BE2C (cell line): ENCODE data around the gene MMP12.

Source experiments
- DNase-seq: peaks from one replicate; pipeline ENCODE4 v3.0.0-alpha.2; 2020
- H3K27me3 ChIP-seq: fragments of 250-450 bp; sonication (Bioruptor Pico); 2 replicates; pipeline ENCODE4 v1.5.1; 2020; ENCODE audit warnings: mild to moderate bottlenecking
- H3K36me3 ChIP-seq: fragments of 250-450 bp; sonication (Bioruptor Pico); 2 replicates; pipeline ENCODE4 v1.5.1; 2020; ENCODE audit warnings: mild to moderate bottlenecking
- H3K4me1 ChIP-seq: fragments of 250-450 bp; sonication (Bioruptor Pico); 2 replicates; pipeline ENCODE4 v1.5.1; 2020
- H3K4me3 ChIP-seq: 2 replicates; pipeline ENCODE4 v1.5.1; 2011; ENCODE audit warnings: low read depth, low read length
- H3K9me3 ChIP-seq: fragments of 250-450 bp; sonication (Bioruptor Pico); 2 replicates; pipeline ENCODE4 v1.5.1; 2020
- CTCF ChIP-seq: IDR thresholded peaks from 2 replicates; pipeline ENCODE4 v1.5.1; 2012; ENCODE audit warnings: mild to moderate bottlenecking, low read depth, low read length

The MMP12 gene

GRCh38 chr11:102864724-102865123 is 10.1 kb downstream of the MMP12 start:
- no peak overlapping the region for H3K4me3 ChIP-seq
- H3K4me1 ChIP-seq: no peaks in the 10 kb centered on the region
- TF ChIP-seq CTCF: no peak
- no peak for DNase-seq
- H3K36me3 ChIP-seq: no peaks in the 10 kb centered on the region
- H3K9me3 ChIP-seq: no peaks in the 10 kb centered on the region
- peaks cover 3% of the 10 kb centered on the region for H3K27me3 ChIP-seq

- DNase-seq: no peak
Observed at GRCh38 chr11:102853956-102854355, 20.8 kb downstream of the MMP12 start.

GRCh38 chr11:102853055-102853454 is 21.7 kb downstream of the MMP12 start:
- no peaks in the 10 kb centered on the region for H3K36me3 ChIP-seq
- no peak overlapping the region for H3K4me3 ChIP-seq
- peaks cover 3% of the 10 kb centered on the region; the same call in 1 of the 2 replicates for H3K27me3 ChIP-seq
- no peak for DNase-seq
- TF ChIP-seq CTCF: no peak
- H3K9me3 ChIP-seq: no peaks in the 10 kb centered on the region
- H3K4me1 ChIP-seq: no peaks in the 10 kb centered on the region

More at GRCh38 chr11:102853956-102854355, 20.8 kb downstream of the MMP12 start:
- no peak for TF ChIP-seq CTCF
- H3K36me3 ChIP-seq: no peaks in the 10 kb centered on the region
- no peak overlapping the region for H3K4me3 ChIP-seq
- no peaks in the 10 kb centered on the region for H3K9me3 ChIP-seq
- H3K27me3 ChIP-seq: no peaks in the 10 kb centered on the region
- H3K4me1 ChIP-seq: no peaks in the 10 kb centered on the region

DNA sequence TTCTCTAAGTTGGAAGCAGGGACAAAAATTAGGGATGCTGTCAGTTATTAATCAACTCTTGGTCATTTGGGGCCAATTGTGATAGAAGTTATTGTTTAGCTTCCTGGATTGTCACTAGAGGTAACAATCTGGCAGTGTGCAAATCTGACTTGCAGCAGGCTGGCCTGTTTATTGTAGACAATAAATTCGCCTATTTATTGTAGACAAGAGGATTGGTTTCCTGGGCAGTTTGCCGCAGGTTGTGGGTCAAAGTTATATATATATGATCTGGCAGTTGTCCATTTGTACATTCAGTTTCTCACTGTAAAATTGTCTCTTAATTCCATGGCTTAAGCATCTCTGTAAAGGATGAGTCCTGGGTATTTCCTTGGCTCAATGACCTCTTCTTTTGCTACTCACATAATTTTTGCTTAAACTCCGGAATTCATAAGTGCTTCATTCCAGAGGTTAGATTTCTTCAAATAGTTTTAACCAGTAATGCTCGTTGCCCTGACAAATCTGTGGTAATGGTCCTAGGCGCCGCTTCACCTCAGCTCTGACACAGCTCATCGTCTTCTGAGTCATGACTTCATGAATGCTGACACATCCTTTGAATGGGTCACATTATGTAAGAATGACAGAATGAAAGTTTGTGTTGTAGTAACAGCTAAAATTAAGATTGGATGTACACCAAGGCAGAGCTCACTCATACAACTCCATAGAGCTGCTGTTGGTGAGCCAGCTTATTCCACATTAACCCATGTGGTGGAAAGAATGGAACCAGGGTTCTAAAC is 23.6 kb downstream of the MMP12 start:
- no peak for TF ChIP-seq CTCF
- Histone ChIP-seq H3K27me3 (peaks cover 3% of the 10 kb centered on the region; the same call in 1 of the 2 replicates), H3K4me1 (no peaks in the 10 kb centered on the region), H3K36me3 (no peaks in the 10 kb centered on the region), H3K9me3 (no peaks in the 10 kb centered on the region), H3K4me3 (no peak overlapping the region)
- no peak for DNase-seq

DNA sequence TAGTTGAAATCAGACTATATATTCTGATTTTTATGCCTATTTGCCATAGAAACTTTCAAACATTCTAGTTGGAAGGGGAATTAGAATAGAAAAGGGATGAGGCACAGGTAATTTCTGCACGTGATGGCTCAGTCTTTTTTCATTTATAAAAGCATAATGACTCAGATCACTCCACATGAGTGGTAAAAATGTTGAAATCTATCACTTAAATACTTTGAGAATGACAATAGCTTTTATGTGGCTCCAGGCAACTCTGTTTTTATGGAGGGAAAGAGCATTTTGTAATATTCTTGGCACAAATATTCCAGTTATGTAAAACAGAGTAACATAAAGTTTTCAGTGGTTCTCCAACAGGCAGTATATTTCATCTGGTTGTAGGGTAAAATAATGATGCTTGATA is 25.5 kb downstream of the MMP12 start:
- Histone ChIP-seq H3K4me1 (no peaks in the 10 kb centered on the region), H3K4me3 (no peak overlapping the region), H3K27me3 (peaks cover 3% of the 10 kb centered on the region; the same call in 1 of the 2 replicates), H3K9me3 (no peaks in the 10 kb centered on the region), H3K36me3 (no peaks in the 10 kb centered on the region)
- no peak for TF ChIP-seq CTCF
- no peak for DNase-seq

DNA sequence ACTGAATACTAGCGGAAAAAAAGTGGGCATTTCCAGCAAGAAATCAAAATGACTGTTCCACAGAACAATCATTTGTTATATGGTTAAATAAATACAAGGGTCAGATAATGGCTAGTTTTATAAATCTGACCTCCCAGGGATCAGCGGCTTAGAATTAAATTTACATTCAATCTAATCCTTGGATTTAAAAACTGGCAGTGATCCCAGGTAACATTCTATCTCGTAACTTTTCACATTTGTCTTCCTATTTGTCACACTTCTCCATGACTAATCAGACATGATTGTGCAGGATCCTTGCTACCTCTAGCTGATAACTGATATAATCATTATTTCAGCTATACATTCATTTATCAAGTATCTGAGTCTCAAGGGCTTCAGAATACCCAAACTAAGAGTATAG is 28.5 kb downstream of the MMP12 start:
- H3K4me3 ChIP-seq: no peak overlapping the region
- no peak for TF ChIP-seq CTCF
- DNase-seq: no peak
- H3K36me3 ChIP-seq: no peaks in the 10 kb centered on the region
- H3K9me3 ChIP-seq: no peaks in the 10 kb centered on the region
- no peaks in the 10 kb centered on the region for H3K4me1 ChIP-seq
- peaks cover 3% of the 10 kb centered on the region; the same call in 1 of the 2 replicates for H3K27me3 ChIP-seq
